Astrocyte (in vitro differentiated cells and primary cell): ENCODE measurements around the gene XPNPEP3. TPM values are rescaled to one million over a fixed set of nuclear protein-coding genes. Genes with fewer than 3 reads are reported as not detected.
A peak's percentile ranks its signal among the peaks of the same experiment; 100 is the strongest.

Experiments
- DNase-seq: peaks from one replicate; pipeline ENCODE4 v3.0.0-alpha.2; 2010; ENCODE audit warnings: low read depth
- FAIRE-seq: peaks from 2 replicates; lab custom pipeline; 2011; peaks lifted over from hg19 to GRCh38; lab: Jason Lieb, UNC
- H2AFZ ChIP-seq: 2 replicates; pipeline ENCODE4 v1.6.0; 2012; ENCODE audit warnings: low read depth, low read length, inconsistent platforms
- H3K27ac ChIP-seq: 2 replicates; pipeline ENCODE4 v1.5.1; 2011; ENCODE audit warnings: low read depth, low read length, inconsistent platforms
- H3K27me3 ChIP-seq: 2 replicates; pipeline ENCODE4 v1.6.0; 2011; ENCODE audit warnings: low read length, inconsistent platforms; ENCODE audit not compliant: insufficient read depth
- H3K36me3 ChIP-seq: 2 replicates; pipeline ENCODE4 v1.5.1; 2011; ENCODE audit warnings: low read length, inconsistent platforms; ENCODE audit not compliant: insufficient read depth
- H3K4me1 ChIP-seq: 2 replicates; pipeline ENCODE4 v1.5.1; 2011; ENCODE audit warnings: low read length, inconsistent platforms; ENCODE audit not compliant: insufficient read depth
- H3K4me2 ChIP-seq: 2 replicates; pipeline ENCODE4 v1.6.0; 2012; ENCODE audit warnings: low read length, inconsistent platforms
- H3K4me3 ChIP-seq: 2 replicates; pipeline ENCODE4 v1.5.1; 2011; ENCODE audit warnings: low read depth, mild to moderate bottlenecking, low read length, inconsistent platforms; ENCODE audit not compliant: insufficient read depth
- H3K79me2 ChIP-seq: 2 replicates; pipeline ENCODE4 v1.6.0; 2012; ENCODE audit warnings: mild to moderate bottlenecking, low read length, inconsistent platforms; ENCODE audit not compliant: insufficient read depth
- H3K9ac ChIP-seq: 2 replicates; pipeline ENCODE4 v1.6.0; 2012; ENCODE audit warnings: mild to moderate bottlenecking, low read length, inconsistent platforms
- H3K9me3 ChIP-seq: 2 replicates; pipeline ENCODE4 v1.5.1; 2012; ENCODE audit warnings: low read depth, mild to moderate bottlenecking, low read length, inconsistent platforms; ENCODE audit not compliant: insufficient read depth
- H4K20me1 ChIP-seq: 2 replicates; pipeline ENCODE4 v1.6.0; 2012; ENCODE audit warnings: low read length, inconsistent platforms; ENCODE audit not compliant: insufficient read depth
- H3K27ac Mint-ChIP-seq: one replicate; pipeline ENCODE4 v1.8.0; 2021; ENCODE audit warnings: mild to moderate bottlenecking, mixed read lengths; ENCODE audit not compliant: unreplicated experiment
- H3K27me3 Mint-ChIP-seq: one replicate; pipeline ENCODE4 v1.8.0; 2021; ENCODE audit warnings: low read depth, mixed read lengths; ENCODE audit not compliant: unreplicated experiment
- H3K36me3 Mint-ChIP-seq: one replicate; pipeline ENCODE4 v1.8.0; 2021; ENCODE audit warnings: low read depth, mixed read lengths; ENCODE audit not compliant: unreplicated experiment
- H3K4me1 Mint-ChIP-seq: one replicate; pipeline ENCODE4 v1.8.0; 2021; ENCODE audit warnings: low read depth, mixed read lengths; ENCODE audit not compliant: unreplicated experiment
- H3K4me3 Mint-ChIP-seq: one replicate; pipeline ENCODE4 v1.8.0; 2021; ENCODE audit warnings: mild to moderate bottlenecking, moderate library complexity, mixed read lengths; ENCODE audit not compliant: unreplicated experiment
- H3K9me3 Mint-ChIP-seq: one replicate; pipeline ENCODE4 v1.8.0; 2021; ENCODE audit warnings: mild to moderate bottlenecking, mixed read lengths; ENCODE audit not compliant: unreplicated experiment
- EZH2 ChIP-seq: IDR thresholded peaks from 2 replicates; pipeline ENCODE4 v1.6.1; 2012; ENCODE audit warnings: mild to moderate bottlenecking, low read length, inconsistent platforms; ENCODE audit not compliant: insufficient read depth
- total RNA-seq: library from RNA; stranded (reverse); gene quantifications from 2 replicates; pipeline ENCODE4 v1.2.1, GENCODE V29; 2021
- TF ChIP-seq, protein P1 (sequence below): IDR thresholded peaks from 2 replicates; pipeline ENCODE4 v1.5.1; 2011; ENCODE audit warnings: low read depth, mild to moderate bottlenecking, inconsistent platforms, low read length, moderate library complexity; ENCODE audit not compliant: insufficient read depth

The XPNPEP3 gene
- total RNA-seq, 1 donor from 2014 or later = 21.8 TPM

DNA sequence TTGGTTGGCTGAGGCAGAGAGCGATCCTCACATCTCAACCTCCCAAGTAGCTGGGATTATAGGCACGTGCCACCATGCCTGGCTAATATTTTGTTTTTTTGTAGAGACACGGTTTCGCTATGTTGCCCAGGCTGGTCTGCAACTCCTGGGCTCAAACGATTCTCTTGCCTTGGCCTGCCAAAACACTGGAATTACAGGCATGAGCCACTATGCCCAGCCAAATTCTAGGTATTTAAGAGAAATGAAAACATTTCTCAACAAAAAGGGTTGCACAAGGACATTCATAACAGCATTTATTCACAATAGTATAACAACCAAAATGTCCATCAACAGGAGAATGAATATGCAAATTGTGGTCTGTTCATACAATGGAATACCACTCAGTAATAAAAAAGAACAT lies 62.5 kb downstream of the XPNPEP3 start:
- Mint-ChIP-seq H3K4me1 (no peaks in the 10 kb centered on the region), H3K36me3 (peaks cover 14% of the 10 kb centered on the region), H3K9me3 (no peaks in the 10 kb centered on the region), H3K27ac (no peak overlapping the region), H3K27me3 (no peaks in the 10 kb centered on the region), H3K4me3 (no peak overlapping the region)
- no peaks in the 10 kb centered on the region for H3K9me3 ChIP-seq
- H3K9ac ChIP-seq = no peak overlapping the region
- no peak overlapping the region for H2AFZ ChIP-seq
- H3K79me2 ChIP-seq = no peaks in the 10 kb centered on the region
- no peak overlapping the region for H3K4me3 ChIP-seq
- TF ChIP-seq EZH2 = no peak
- TF ChIP-seq, protein P1, sequence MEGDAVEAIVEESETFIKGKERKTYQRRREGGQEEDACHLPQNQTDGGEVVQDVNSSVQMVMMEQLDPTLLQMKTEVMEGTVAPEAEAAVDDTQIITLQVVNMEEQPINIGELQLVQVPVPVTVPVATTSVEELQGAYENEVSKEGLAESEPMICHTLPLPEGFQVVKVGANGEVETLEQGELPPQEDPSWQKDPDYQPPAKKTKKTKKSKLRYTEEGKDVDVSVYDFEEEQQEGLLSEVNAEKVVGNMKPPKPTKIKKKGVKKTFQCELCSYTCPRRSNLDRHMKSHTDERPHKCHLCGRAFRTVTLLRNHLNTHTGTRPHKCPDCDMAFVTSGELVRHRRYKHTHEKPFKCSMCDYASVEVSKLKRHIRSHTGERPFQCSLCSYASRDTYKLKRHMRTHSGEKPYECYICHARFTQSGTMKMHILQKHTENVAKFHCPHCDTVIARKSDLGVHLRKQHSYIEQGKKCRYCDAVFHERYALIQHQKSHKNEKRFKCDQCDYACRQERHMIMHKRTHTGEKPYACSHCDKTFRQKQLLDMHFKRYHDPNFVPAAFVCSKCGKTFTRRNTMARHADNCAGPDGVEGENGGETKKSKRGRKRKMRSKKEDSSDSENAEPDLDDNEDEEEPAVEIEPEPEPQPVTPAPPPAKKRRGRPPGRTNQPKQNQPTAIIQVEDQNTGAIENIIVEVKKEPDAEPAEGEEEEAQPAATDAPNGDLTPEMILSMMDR = no peak
- H3K27me3 ChIP-seq = no peaks in the 10 kb centered on the region
- FAIRE-seq (no peak), DNase-seq (no peak)
- H3K4me1 ChIP-seq = no peaks in the 10 kb centered on the region
- peaks cover 8% of the 10 kb centered on the region for H3K36me3 ChIP-seq
- H4K20me1 ChIP-seq = no peaks in the 10 kb centered on the region
- no peak overlapping the region for H3K4me2 ChIP-seq
- H3K27ac ChIP-seq = no peak overlapping the region

DNA sequence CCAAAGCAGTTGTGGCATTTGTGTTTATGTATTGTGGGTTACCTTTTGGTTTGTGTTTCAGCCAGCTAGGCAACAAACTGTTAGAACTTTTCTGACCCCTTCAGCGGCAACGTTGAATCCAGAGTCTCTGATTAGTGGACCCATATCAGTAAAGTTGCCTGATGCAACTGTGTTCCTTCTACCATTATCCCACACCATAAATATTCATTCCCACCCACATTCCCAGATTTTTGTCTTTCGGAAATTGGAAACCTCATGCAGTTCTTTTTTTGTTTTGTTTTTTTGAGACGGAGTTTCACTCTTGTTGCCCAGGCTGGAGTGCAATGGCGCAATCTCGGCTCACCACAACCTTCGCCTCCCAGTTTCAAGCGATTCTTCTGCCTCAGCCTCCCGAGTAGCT lies 63.6 kb downstream of the XPNPEP3 start:
- FAIRE-seq = no peak
- Histone ChIP-seq H4K20me1 (no peaks in the 10 kb centered on the region), H3K4me3 (no peak overlapping the region), H3K27ac (no peak overlapping the region), H3K4me1 (no peaks in the 10 kb centered on the region), H3K79me2 (no peaks in the 10 kb centered on the region), H3K4me2 (no peak overlapping the region), H3K9ac (no peak overlapping the region), H3K36me3 (peaks cover 13% of the 10 kb centered on the region), H3K9me3 (no peaks in the 10 kb centered on the region), H3K27me3 (no peaks in the 10 kb centered on the region), H2AFZ (no peak overlapping the region)
- DNase-seq = no peak
- no peak overlapping the region for H3K27ac Mint-ChIP-seq
- peaks cover 14% of the 10 kb centered on the region for H3K36me3 Mint-ChIP-seq
- H3K4me3 Mint-ChIP-seq = no peak overlapping the region
- no peaks in the 10 kb centered on the region for H3K27me3 Mint-ChIP-seq
- H3K4me1 Mint-ChIP-seq = no peaks in the 10 kb centered on the region
- no peaks in the 10 kb centered on the region for H3K9me3 Mint-ChIP-seq
- TF ChIP-seq, protein P1 = no peak
- TF ChIP-seq EZH2 = no peak

DNA sequence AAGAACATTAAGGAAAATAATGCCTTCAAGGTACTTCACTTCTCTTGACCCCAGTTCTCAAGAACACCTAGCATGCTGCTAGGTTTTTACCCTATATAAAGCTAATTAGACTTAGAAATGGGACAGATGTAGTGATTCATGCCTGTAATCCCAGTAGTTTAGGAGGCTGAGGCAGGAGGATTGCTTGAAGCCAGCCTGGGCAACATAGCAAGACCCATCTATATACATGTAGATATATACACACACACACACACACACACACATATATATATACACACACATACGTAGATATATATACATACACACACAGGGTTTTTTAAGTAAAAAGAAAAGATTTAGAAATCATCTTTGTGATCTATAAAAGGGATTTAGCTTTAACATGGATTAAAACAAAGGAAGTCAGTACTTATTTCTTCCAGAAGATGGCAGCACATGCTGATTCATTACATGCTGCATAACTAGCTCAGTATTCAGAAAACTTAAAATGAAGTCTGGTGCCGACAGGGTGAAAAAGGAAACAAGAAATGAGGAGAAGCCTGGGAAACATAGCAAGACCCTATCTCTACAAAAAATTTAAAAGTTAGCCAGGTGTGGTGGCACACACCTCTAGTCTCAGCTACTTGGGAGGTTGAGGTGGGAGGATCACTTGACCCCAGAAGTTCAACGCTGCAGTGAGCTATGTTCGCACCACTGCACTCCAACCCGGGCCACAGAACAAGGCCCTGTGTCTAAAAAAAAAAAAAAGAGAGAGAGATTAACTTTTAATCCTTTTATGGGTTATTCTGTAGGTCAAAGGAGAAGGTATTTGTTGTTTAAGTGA lies 65.7 kb downstream of the XPNPEP3 start:
- peaks cover 24% of the 10 kb centered on the region for H3K36me3 ChIP-seq
- no peak overlapping the region for H3K4me2 ChIP-seq
- Mint-ChIP-seq H3K27ac (no peak overlapping the region), H3K4me3 (no peak overlapping the region), H3K27me3 (no peaks in the 10 kb centered on the region), H3K9me3 (no peaks in the 10 kb centered on the region), H3K4me1 (no peaks in the 10 kb centered on the region), H3K36me3 (peaks cover 11% of the 10 kb centered on the region)
- H4K20me1 ChIP-seq = no peaks in the 10 kb centered on the region
- H2AFZ ChIP-seq = no peak overlapping the region
- H3K9ac ChIP-seq = no peak overlapping the region
- H3K4me1 ChIP-seq = no peaks in the 10 kb centered on the region
- no peaks in the 10 kb centered on the region for H3K27me3 ChIP-seq
- H3K27ac ChIP-seq = no peak overlapping the region
- peak; percentile 43 for FAIRE-seq
- no peak overlapping the region for H3K4me3 ChIP-seq
- DNase-seq = peak; percentile 29
- TF ChIP-seq, protein P1 = peak; percentile 53
- TF ChIP-seq EZH2 = no peak
- H3K9me3 ChIP-seq = no peaks in the 10 kb centered on the region
- H3K79me2 ChIP-seq = no peaks in the 10 kb centered on the region
